IMR-90 (cell line): ENCODE measurements around the gene TSACC. TPM values are rescaled to one million over a fixed set of nuclear protein-coding genes. Genes with fewer than 3 reads are reported as not detected.
A peak's percentile ranks its signal among the peaks of the same experiment; 100 is the strongest.

ENCODE experiments used
- ATAC-seq: fragments of 200-7000 bp; cut with Tn5 transposase; 2 replicates; pipeline ENCODE4 v1.9.1; 2020; ENCODE audit warnings: low read depth, mild to moderate bottlenecking, moderate library complexity
- BruUV-seq: library from RNA; stranded (reverse); fragments of 400-500 nt; replicated peaks from 2 replicates; lab custom pipeline; 2021; lab: Mats Ljungman, UMichigan
- CTCF ChIA-PET: fragments of 300-600 bp; formaldehyde crosslinking; extraction: SDS; loops from one replicate; lab custom pipeline; 2021; ENCODE audit warnings: antibody characterized with exemption; lab: Yijun Ruan, JAX
- POLR2A ChIA-PET: fragments of 300-600 bp; sonication (Branson Sonifier 250); formaldehyde crosslinking; loops from one replicate; lab custom pipeline; 2022; ENCODE audit warnings: antibody characterized with exemption; ENCODE audit not compliant: unreplicated experiment; lab: Charles Lee
- DNase-seq: peaks from one replicate; pipeline ENCODE4 v3.0.0; 2013
- H2AFZ ChIP-seq: replicated peaks from 2 replicates; pipeline ENCODE3; 2013; ENCODE audit warnings: low read length, mild to moderate bottlenecking; ENCODE audit not compliant: poor library complexity
- H2AK5ac ChIP-seq: 2 replicates; pipeline ENCODE4 v1.6.1; 2013; ENCODE audit warnings: low read depth, low read length, inconsistent platforms
- H2AK9ac ChIP-seq: replicated peaks from 2 replicates; pipeline ENCODE3; 2013; ENCODE audit warnings: mild to moderate bottlenecking, low read depth, low read length, moderate library complexity; ENCODE audit not compliant: poor library complexity
- H2BK120ac ChIP-seq: 2 replicates; pipeline ENCODE4 v1.6.1; 2013; ENCODE audit warnings: low read depth, low read length, inconsistent platforms
- H2BK15ac ChIP-seq: 3 replicates; pipeline ENCODE4 v1.6.1; 2013; ENCODE audit warnings: low read depth, low read length, inconsistent platforms
- H2BK20ac ChIP-seq: 2 replicates; pipeline ENCODE4 v1.6.1; 2013; ENCODE audit warnings: low read depth, mild to moderate bottlenecking, inconsistent platforms, low read length, moderate library complexity
- H2BK5ac ChIP-seq: 2 replicates; pipeline ENCODE4 v1.6.1; 2013; ENCODE audit warnings: mild to moderate bottlenecking, low read depth, low read length, inconsistent platforms; ENCODE audit not compliant: poor library complexity, severe bottlenecking
- H3K14ac ChIP-seq: replicated peaks from 2 replicates; pipeline ENCODE4 v1.6.1; 2013; ENCODE audit warnings: low read depth, low read length, inconsistent platforms
- H3K18ac ChIP-seq: 2 replicates; pipeline ENCODE4 v1.6.1; 2013; ENCODE audit warnings: low read depth, low read length, control low read depth
- H3K23ac ChIP-seq: 2 replicates; pipeline ENCODE4 v1.6.1; 2013; ENCODE audit warnings: low read depth, low read length, inconsistent platforms
- H3K27ac ChIP-seq: 2 replicates; pipeline ENCODE4 v1.5.1; 2013; ENCODE audit warnings: mild to moderate bottlenecking, control low read depth, low read length; ENCODE audit not compliant: insufficient read depth
- H3K27me3 ChIP-seq: 2 replicates; pipeline ENCODE4 v1.6.1; 2013; ENCODE audit warnings: low read length; ENCODE audit not compliant: control insufficient read depth, insufficient read depth
- H3K36me3 ChIP-seq: 2 replicates; pipeline ENCODE4 v1.6.1; 2013; ENCODE audit warnings: low read length, mixed read lengths; ENCODE audit not compliant: control insufficient read depth, insufficient read depth
- H3K4ac ChIP-seq: 2 replicates; pipeline ENCODE4 v1.6.1; 2013; ENCODE audit warnings: low read depth, low read length, inconsistent platforms
- H3K4me1 ChIP-seq: 2 replicates; pipeline ENCODE4 v1.6.1; 2013; ENCODE audit warnings: low read length, mixed read lengths; ENCODE audit not compliant: control insufficient read depth, insufficient read depth
- H3K4me2 ChIP-seq: 2 replicates; pipeline ENCODE4 v1.6.1; 2013; ENCODE audit warnings: low read depth, mild to moderate bottlenecking, control low read depth, low read length, moderate library complexity
- H3K4me3 ChIP-seq: 2 replicates; pipeline ENCODE4 v1.5.1; 2013; ENCODE audit warnings: low read depth, mild to moderate bottlenecking, control low read depth, low read length, moderate library complexity; ENCODE audit not compliant: insufficient read depth
- H3K56ac ChIP-seq: 2 replicates; pipeline ENCODE4 v1.6.1; 2013; ENCODE audit warnings: low read length, inconsistent platforms; ENCODE audit not compliant: insufficient read depth; ENCODE audit errors: extremely low read depth
- H3K79me1 ChIP-seq, 2 experiments: 2 replicates each; pipeline ENCODE4 v1.6.1; 2013; ENCODE audit warnings: low read length in 2 of 2, inconsistent platforms in 1 of 2, low read depth in 1 of 2
- H3K9ac ChIP-seq: 2 replicates; pipeline ENCODE4 v1.6.1; 2013; ENCODE audit warnings: low read depth, low read length, control low read depth
- H3K9me1 ChIP-seq: 2 replicates; pipeline ENCODE4 v1.6.1; 2013; ENCODE audit warnings: low read length, inconsistent platforms; ENCODE audit not compliant: insufficient read depth
- H3K9me3 ChIP-seq: 2 replicates; pipeline ENCODE4 v1.6.1; 2013; ENCODE audit warnings: low read length; ENCODE audit not compliant: control insufficient read depth, insufficient read depth
- H4K20me1 ChIP-seq: 2 replicates; pipeline ENCODE4 v1.6.1; 2013; ENCODE audit warnings: low read length, inconsistent platforms; ENCODE audit not compliant: insufficient read depth
- H4K5ac ChIP-seq: 2 replicates; pipeline ENCODE4 v1.6.1; 2013; ENCODE audit warnings: mild to moderate bottlenecking, low read depth, low read length, control low read depth
- H4K8ac ChIP-seq, 2 experiments: 2 replicates each; pipeline ENCODE4 v1.6.1; 2013; ENCODE audit warnings: low read depth in 2 of 2, low read length in 2 of 2, control low read depth in 1 of 2, inconsistent platforms in 1 of 2
- H4K91ac ChIP-seq: 2 replicates; pipeline ENCODE4 v1.6.1; 2013; ENCODE audit warnings: low read depth, low read length, inconsistent platforms; ENCODE audit not compliant: insufficient read depth
- CEBPB ChIP-seq: IDR thresholded peaks from 2 replicates; pipeline ENCODE4 v1.6.1; 2012; ENCODE audit warnings: low read depth, low read length, improper control_type of control experiment
- CHD1 ChIP-seq: IDR thresholded peaks from 2 replicates; pipeline ENCODE4 v1.6.1; 2012; ENCODE audit warnings: low read depth, low read length, improper control_type of control experiment
- FOS ChIP-seq: fragments of 150-350 bp; IDR thresholded peaks from 2 replicates; pipeline ENCODE4 v1.6.1; 2016; ENCODE audit warnings: low read depth, low read length
- MAFK ChIP-seq: IDR thresholded peaks from 2 replicates; pipeline ENCODE4 v1.6.1; 2012; ENCODE audit warnings: low read depth, low read length, improper control_type of control experiment
- MAZ ChIP-seq: IDR thresholded peaks from 2 replicates; pipeline ENCODE4 v1.6.1; 2012; ENCODE audit warnings: low read depth, mild to moderate bottlenecking, low read length, improper control_type of control experiment, moderate library complexity, borderline replicate concordance
- MXI1 ChIP-seq: IDR thresholded peaks from 2 replicates; pipeline ENCODE4 v1.6.1; 2012; ENCODE audit warnings: low read depth, mild to moderate bottlenecking, low read length, moderate library complexity, borderline replicate concordance
- NFE2L2 ChIP-seq: fragments of 150-350 bp; IDR thresholded peaks from 2 replicates; pipeline ENCODE4 v1.6.1; 2016; ENCODE audit warnings: low read depth, mild to moderate bottlenecking, low read length
- RAD21 ChIP-seq: IDR thresholded peaks from 2 replicates; pipeline ENCODE4 v1.6.1; 2012; ENCODE audit warnings: low read length, improper control_type of control experiment
- RCOR1 ChIP-seq: IDR thresholded peaks from 2 replicates; pipeline ENCODE4 v1.6.1; 2012; ENCODE audit warnings: mild to moderate bottlenecking, low read length, improper control_type of control experiment; ENCODE audit not compliant: insufficient replicate concordance
- RFX5 ChIP-seq: IDR thresholded peaks from 2 replicates; pipeline ENCODE4 v1.8.0; 2012; ENCODE audit warnings: low read depth, mild to moderate bottlenecking, low read length, moderate library complexity
- WGBS, 2 experiments: methylation state at CpG; one replicate each; pipeline versions ENCODE4 v1.1.5 to v1.1.7; 2013; ENCODE audit warnings: missing lambda C conversion rate in 2 of 2; ENCODE audit not compliant: insufficient read length in 1 of 2; ENCODE audit errors: extremely low coverage in 2 of 2; 5-methylcytosine and 5-hydroxymethylcytosine counted together
- dilution Hi-C: fragments of 300-500 bp; cut with HindIII; formaldehyde crosslinking; loops from one replicate; pipeline ENCODE4 v1.14.3; 2018; ENCODE audit warnings: low sequenced_read_pairs; ENCODE audit not compliant: unreplicated experiment
- in situ Hi-C: fragments of 300-500 bp; cut with MboI; formaldehyde crosslinking; loops from 3 replicates; pipeline ENCODE4 v1.14.3; 2019; ENCODE audit warnings: low sequenced_read_pairs, inconsistent platforms, mixed read lengths
- intact Hi-C: fragments of 100-400 bp; cut with micrococcal nuclease; formaldehyde crosslinking; loops from 2 replicates; pipeline ENCODE4 v1.10.0; 2022
- polyA plus RNA-seq, 3 experiments: library from polyadenylated mRNA; depleted of rRNA; stranded (reverse); fragments of >200 nt; gene quantifications; 2 replicates each; pipeline ENCODE4 v1.2.3, GENCODE V29; 2012; ENCODE audit warnings: low replicate concordance in 1 of 3
- total RNA-seq: library from RNA; depleted of rRNA; stranded (reverse); fragments of >200 nt; gene quantifications from 2 replicates; pipeline ENCODE4 v1.2.3, GENCODE V29; 2012
- TF ChIP-seq, protein P1 (sequence below): conservative IDR thresholded peaks from 2 replicates; pipeline ENCODE4 v1.5.1; 2012; ENCODE audit warnings: mild to moderate bottlenecking, low read depth, low read length, improper control_type of control experiment
- TF ChIP-seq, protein P2 (sequence below): fragments of 150-350 bp; IDR thresholded peaks from 2 replicates; pipeline ENCODE4 v1.6.1; 2017; ENCODE audit warnings: mild to moderate bottlenecking, antibody characterized with exemption, low read length, low read depth
- TF ChIP-seq, protein P3 (sequence below): fragments of 150-350 bp; IDR thresholded peaks from 2 replicates; pipeline ENCODE4 v1.6.1; 2016; ENCODE audit warnings: low read depth, mild to moderate bottlenecking, low read length, moderate library complexity, borderline replicate concordance

Gene TSACC
- total and polyA plus RNA-seq, 2 of the 4 experiments (the other 2 are of a cell fraction), result 0.75 TPM; not detected in 1

DNA sequence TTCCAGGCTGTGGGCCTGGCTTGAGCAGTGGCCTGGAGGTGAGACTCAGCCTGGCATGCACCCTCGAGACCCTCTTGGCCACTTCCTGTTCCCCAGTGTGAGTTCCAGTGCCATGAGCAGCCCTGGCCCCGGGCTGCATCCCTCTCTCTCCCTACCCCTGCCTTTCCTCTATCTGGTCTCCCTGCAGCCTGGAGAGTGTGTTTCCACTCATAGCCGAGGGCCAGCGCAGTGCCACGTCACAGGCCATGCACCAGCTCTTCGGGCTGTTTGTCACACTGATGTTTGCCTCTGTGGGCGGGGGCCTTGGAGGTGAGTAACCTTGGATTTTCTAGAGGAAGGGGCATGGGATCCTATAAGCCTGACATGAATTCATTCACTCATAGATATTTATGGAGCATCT, 44.2 kb downstream of the TSACC start:
- Histone ChIP-seq H4K8ac (no peak overlapping the region), H2AK5ac (no peak overlapping the region), H3K9ac (no peak overlapping the region), H3K4me1 (no peaks in the 10 kb centered on the region), H3K27me3 (peaks cover 19% of the 10 kb centered on the region), H3K23ac (no peak overlapping the region), H3K14ac (no peak overlapping the region), H4K20me1 (no peaks in the 10 kb centered on the region), H3K56ac (no peak overlapping the region), H4K5ac (no peak overlapping the region), H3K9me3 (no peaks in the 10 kb centered on the region), H2BK5ac (no peak overlapping the region), H3K79me1 (no peaks in the 10 kb centered on the region), H3K18ac (no peak overlapping the region), H3K36me3 (no peaks in the 10 kb centered on the region), H3K4ac (no peak overlapping the region), H2AK9ac (no peak overlapping the region), H3K9me1 (peaks cover 3% of the 10 kb centered on the region; the same call in 1 of the 2 replicates), H4K91ac (no peak overlapping the region), H3K4me3 (no peak overlapping the region), H2BK15ac (no peak overlapping the region), H2BK20ac (no peak overlapping the region), H2BK120ac (no peak overlapping the region), H3K27ac (no peak overlapping the region), H3K4me2 (no peak overlapping the region), H2AFZ (peak overlapping the region; percentile 64)
- no TSS peak for BruUV-seq
- dilution Hi-C loops, result no loop called here
- ATAC-seq (no peak), DNase-seq (no peak)
- POLR2A ChIA-PET, result no interaction called here
- CTCF ChIA-PET, result interaction anchor here (1.3 to 1.4 kb wide), 3 partner anchors 10 to 63 kb away, joined by 3 to 7 read pairs (median 4); no protein-coding TSS in a partner anchor
- intact Hi-C loops, result no loop called here
- in situ Hi-C loops, result loop anchor here (10.0 kb wide), 1 partner anchor 62 kb away; no protein-coding TSS in a partner anchor
- TF ChIP-seq CEBPB (no peak), NFE2L2 (no peak), RAD21 (no peak), RFX5 (no peak), MAFK (no peak), RCOR1 (no peak), CHD1 (no peak), MXI1 (no peak), FOS (no peak), MAZ (no peak)
- TF ChIP-seq, protein P1, sequence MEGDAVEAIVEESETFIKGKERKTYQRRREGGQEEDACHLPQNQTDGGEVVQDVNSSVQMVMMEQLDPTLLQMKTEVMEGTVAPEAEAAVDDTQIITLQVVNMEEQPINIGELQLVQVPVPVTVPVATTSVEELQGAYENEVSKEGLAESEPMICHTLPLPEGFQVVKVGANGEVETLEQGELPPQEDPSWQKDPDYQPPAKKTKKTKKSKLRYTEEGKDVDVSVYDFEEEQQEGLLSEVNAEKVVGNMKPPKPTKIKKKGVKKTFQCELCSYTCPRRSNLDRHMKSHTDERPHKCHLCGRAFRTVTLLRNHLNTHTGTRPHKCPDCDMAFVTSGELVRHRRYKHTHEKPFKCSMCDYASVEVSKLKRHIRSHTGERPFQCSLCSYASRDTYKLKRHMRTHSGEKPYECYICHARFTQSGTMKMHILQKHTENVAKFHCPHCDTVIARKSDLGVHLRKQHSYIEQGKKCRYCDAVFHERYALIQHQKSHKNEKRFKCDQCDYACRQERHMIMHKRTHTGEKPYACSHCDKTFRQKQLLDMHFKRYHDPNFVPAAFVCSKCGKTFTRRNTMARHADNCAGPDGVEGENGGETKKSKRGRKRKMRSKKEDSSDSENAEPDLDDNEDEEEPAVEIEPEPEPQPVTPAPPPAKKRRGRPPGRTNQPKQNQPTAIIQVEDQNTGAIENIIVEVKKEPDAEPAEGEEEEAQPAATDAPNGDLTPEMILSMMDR, result no peak
- TF ChIP-seq, protein P2, sequence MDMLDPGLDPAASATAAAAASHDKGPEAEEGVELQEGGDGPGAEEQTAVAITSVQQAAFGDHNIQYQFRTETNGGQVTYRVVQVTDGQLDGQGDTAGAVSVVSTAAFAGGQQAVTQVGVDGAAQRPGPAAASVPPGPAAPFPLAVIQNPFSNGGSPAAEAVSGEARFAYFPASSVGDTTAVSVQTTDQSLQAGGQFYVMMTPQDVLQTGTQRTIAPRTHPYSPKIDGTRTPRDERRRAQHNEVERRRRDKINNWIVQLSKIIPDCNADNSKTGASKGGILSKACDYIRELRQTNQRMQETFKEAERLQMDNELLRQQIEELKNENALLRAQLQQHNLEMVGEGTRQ, result no peak
- TF ChIP-seq, protein P3, sequence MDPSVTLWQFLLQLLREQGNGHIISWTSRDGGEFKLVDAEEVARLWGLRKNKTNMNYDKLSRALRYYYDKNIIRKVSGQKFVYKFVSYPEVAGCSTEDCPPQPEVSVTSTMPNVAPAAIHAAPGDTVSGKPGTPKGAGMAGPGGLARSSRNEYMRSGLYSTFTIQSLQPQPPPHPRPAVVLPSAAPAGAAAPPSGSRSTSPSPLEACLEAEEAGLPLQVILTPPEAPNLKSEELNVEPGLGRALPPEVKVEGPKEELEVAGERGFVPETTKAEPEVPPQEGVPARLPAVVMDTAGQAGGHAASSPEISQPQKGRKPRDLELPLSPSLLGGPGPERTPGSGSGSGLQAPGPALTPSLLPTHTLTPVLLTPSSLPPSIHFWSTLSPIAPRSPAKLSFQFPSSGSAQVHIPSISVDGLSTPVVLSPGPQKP, result no peak
- 20% methylated on average over 1 of the region's 7 CpGs; no CpG with 5 or more reads in 1 of the 2 experiments for WGBS, 2 experiments
